K562 (cell line): ENCODE data around the gene CTSZ. TPM values are rescaled to one million over a fixed set of nuclear protein-coding genes. Genes with fewer than 3 reads are reported as not detected.

Experiments used
- ATAC-seq: fragments of 200-7000 bp; cut with Tn5 transposase; 3 replicates; pipeline ENCODE4 v1.9.1; 2020; ENCODE audit warnings: moderate library complexity
- BruUV-seq: library from RNA; stranded (reverse); fragments of 400-500 nt; replicated peaks from 2 replicates; lab custom pipeline; 2021; lab: Mats Ljungman, UMichigan
- CTCF ChIA-PET: fragments of 300-600 bp; formaldehyde crosslinking; extraction: SDS; loops from one replicate; lab custom pipeline; 2021; ENCODE audit warnings: low intra/inter-chr PET ratio; lab: Yijun Ruan, JAX
- POLR2A ChIA-PET: fragments of 300-600, 350-650 bp; sonication (Branson Sonifier 250); formaldehyde crosslinking; extraction: SDS; loops from one replicate; lab custom pipeline; 2021; ENCODE audit warnings: antibody characterized with exemption, inconsistent platforms; lab: Yijun Ruan, JAX
- DNase-seq, 4 experiments: peaks; one replicate each; pipeline versions ENCODE4 v3.0.0 to v3.0.0-alpha.2; 2011 to 2018; ENCODE audit warnings: low spot score in 3 of 4, mixed read lengths in 3 of 4; ENCODE audit errors: extremely low read depth in 1 of 4
- FAIRE-seq: peaks from 2 replicates; lab custom pipeline; 2011; peaks lifted over from hg19 to GRCh38; lab: Jason Lieb, UNC
- H2AFZ ChIP-seq: 2 replicates; pipeline ENCODE4 v1.6.0; 2011; ENCODE audit warnings: low read depth, low read length, control low read depth, inconsistent platforms
- H3K27ac ChIP-seq: fragments of 200-600 bp; 3 replicates; pipeline ENCODE4 v1.8.0; 2011; ENCODE audit warnings: low read depth, mild to moderate bottlenecking, control low read depth, inconsistent platforms, low read length, moderate library complexity, mixed read lengths; ENCODE audit errors: extremely low read depth
- H3K27me3 ChIP-seq, 2 experiments: fragments of 300-600 bp in 1 of 2; 2 replicates in 1 of 2; 3 replicates in 1 of 2; pipeline versions ENCODE4 v1.6.0 to v1.8.0; 2011; ENCODE audit warnings: inconsistent platforms in 2 of 2, low read length in 2 of 2, mild to moderate bottlenecking in 1 of 2, mixed read lengths in 1 of 2, moderate library complexity in 1 of 2; ENCODE audit not compliant: control insufficient read depth in 2 of 2, insufficient read depth in 2 of 2
- H3K36me3 ChIP-seq: fragments of 300-600 bp; 3 replicates; pipeline ENCODE4 v1.8.0; 2011; ENCODE audit warnings: mild to moderate bottlenecking, low read length, inconsistent platforms; ENCODE audit not compliant: control insufficient read depth, insufficient read depth
- H3K4me1 ChIP-seq, 2 experiments: fragments of 200-600 bp in 1 of 2; replicated peaks in 1 of 2; 2 replicates in 1 of 2; 3 replicates in 1 of 2; pipeline versions ENCODE4 v1.5.1 to v1.8.0; 2011; ENCODE audit warnings: inconsistent platforms in 2 of 2, low read length in 2 of 2, mild to moderate bottlenecking in 1 of 2, mixed read lengths in 1 of 2, moderate library complexity in 1 of 2; ENCODE audit not compliant: control insufficient read depth in 2 of 2, insufficient read depth in 2 of 2
- H3K4me2 ChIP-seq: 2 replicates; pipeline ENCODE4 v1.6.1; 2011; ENCODE audit warnings: low read length, control low read depth, inconsistent platforms, mixed read lengths; ENCODE audit not compliant: insufficient read depth
- H3K4me3 ChIP-seq: fragments of 200-600 bp; sonication (generic), shearing (Covaris generic); 2 replicates; pipeline ENCODE4 v1.5.1; 2016; ENCODE audit warnings: control low read depth, inconsistent platforms
- H3K79me2 ChIP-seq: fragments of 200-600 bp; 3 replicates; pipeline ENCODE4 v1.8.0; 2011; ENCODE audit warnings: low read length, inconsistent platforms; ENCODE audit not compliant: control insufficient read depth, insufficient read depth
- H3K9ac ChIP-seq, 2 experiments: 2 replicates each; pipeline versions ENCODE4 v1.6.0 to v1.6.1; 2011; ENCODE audit warnings: low read depth in 2 of 2, low read length in 2 of 2, control low read depth in 1 of 2, inconsistent platforms in 1 of 2, mild to moderate bottlenecking in 1 of 2, mixed read lengths in 1 of 2; ENCODE audit not compliant: insufficient read depth in 1 of 2
- H3K9me1 ChIP-seq: one replicate; pipeline ENCODE4 v1.6.0; 2011; ENCODE audit warnings: inconsistent platforms, mild to moderate bottlenecking, low read length, moderate library complexity; ENCODE audit not compliant: control insufficient read depth, insufficient read depth
- H3K9me3 ChIP-seq: replicated peaks from 2 replicates; pipeline ENCODE4 v1.5.1; 2011; ENCODE audit warnings: low read depth, low read length, inconsistent platforms; ENCODE audit not compliant: control insufficient read depth, insufficient read depth
- H4K20me1 ChIP-seq: replicated peaks from 2 replicates; pipeline ENCODE4 v1.6.1; 2011; ENCODE audit warnings: low read length, inconsistent platforms, mixed read lengths; ENCODE audit not compliant: control insufficient read depth, insufficient read depth
- CBFA2T2 ChIP-seq: fragments of 450-650 bp; conservative IDR thresholded peaks from 2 replicates; pipeline ENCODE4 v1.6.1; 2017; ENCODE audit warnings: mild to moderate bottlenecking
- CC2D1A ChIP-seq: fragments of 450-650 bp; IDR thresholded peaks from 2 replicates; pipeline ENCODE4 v1.6.1; 2017; ENCODE audit warnings: mild to moderate bottlenecking
- E4F1 ChIP-seq: fragments of 250-450 bp; sonication (Bioruptor Pico); IDR thresholded peaks from 2 replicates; pipeline ENCODE4 v1.5.0; 2021; ENCODE audit warnings: mild to moderate bottlenecking, borderline replicate concordance
- EGR1 ChIP-seq: fragments of 450-650 bp; conservative IDR thresholded peaks from 2 replicates; pipeline ENCODE4 v1.6.1; 2017; ENCODE audit warnings: mild to moderate bottlenecking
- PURB ChIP-seq: sonication (generic); formaldehyde crosslinking; IDR thresholded peaks from 2 replicates; pipeline ENCODE4 v1.9.0; 2021; ENCODE audit warnings: low read depth, mild to moderate bottlenecking, missing genetic modification reagents
- SAFB2 ChIP-seq: fragments of 200-400 bp; formaldehyde crosslinking; IDR thresholded peaks from 2 replicates; pipeline ENCODE4 v1.6.1; 2018; ENCODE audit warnings: borderline replicate concordance, low read length, low read depth, moderate library complexity; ENCODE audit not compliant: severe bottlenecking
- TAL1 ChIP-seq: fragments of 450-650 bp; IDR thresholded peaks from 2 replicates; pipeline ENCODE4 v1.6.1; 2016; ENCODE audit warnings: mild to moderate bottlenecking
- THRA ChIP-seq: fragments of 450-650 bp; IDR thresholded peaks from 2 replicates; pipeline ENCODE4 v1.6.1; 2017; ENCODE audit warnings: mild to moderate bottlenecking, moderate library complexity
- TRIM24 ChIP-seq, 2 experiments: fragments of 450-650 bp; IDR thresholded peaks; 2 replicates each; pipeline ENCODE4 v1.6.1; 2016
- ZNF592 ChIP-seq: fragments of 450-650 bp; IDR thresholded peaks from 2 replicates; pipeline ENCODE4 v1.6.1; 2017; ENCODE audit warnings: antibody characterized with exemption, mild to moderate bottlenecking
- ZNF655 ChIP-seq: fragments of 250-450 bp; sonication (Bioruptor Pico); IDR thresholded peaks from 2 replicates; pipeline ENCODE4 v1.5.0; 2021
- WGBS: fragments of 100-300 bp; shearing (Covaris generic); methylation state at CpG from one replicate; pipeline ENCODE4 v1.1.6; 2016; ENCODE audit warnings: low coverage, mixed read lengths; ENCODE audit not compliant: insufficient coverage; ENCODE audit errors: missing lambda C conversion rate; 5-methylcytosine and 5-hydroxymethylcytosine counted together
- in situ Hi-C: fragments of 300-500 bp; cut with MboI; formaldehyde crosslinking; loops from 4 replicates; pipeline ENCODE4 v1.15.0; 2018; ENCODE audit warnings: inconsistent platforms, mixed read lengths
- intact Hi-C: fragments of 100-400 bp; cut with micrococcal nuclease; formaldehyde crosslinking; loops from 2 replicates; pipeline ENCODE4 v1.14.2; 2022
- polyA plus RNA-seq, 8 experiments: library from polyadenylated mRNA; depleted of rRNA in 4 of 8; stranded (reverse) in 5 of 8; unstranded in 3 of 8; fragments of >200 nt; fragmentation: Nextera tagmentation in 2 of 8; fragmentation: Illumina TruSeq in 1 of 8; extraction: Ambion mirVana in 2 of 8; extraction: Trizol in 1 of 8; gene quantifications; 2 replicates each; pipeline versions ENCODE4 v1.2.1 to v1.2.3, GENCODE V29; 2011 to 2014; ENCODE audit warnings: inconsistent platforms in 1 of 8, missing spikeins in 1 of 8
- total RNA-seq, 7 experiments: library from RNA; depleted of rRNA in 6 of 7; stranded (reverse); fragments of >200 nt in 6 of 7; fragmentation: Illumina TruSeq in 2 of 7; extraction: Trizol in 2 of 7; gene quantifications; 2 replicates each; pipeline versions ENCODE4 v1.2.1 to v1.2.3, GENCODE V29; 2011 to 2021; ENCODE audit warnings: low replicate concordance in 1 of 7

The CTSZ gene
- total and polyA plus RNA-seq, 9 of the 15 experiments (the other 6 are each of a cell fraction or from before 2014, with no cell fraction given), result 1.6 to 143 (median 82.8) TPM

GRCh38 chr20:59040667-59041066 lies 33.6 kb upstream of the CTSZ start:
- ChIA-PET CTCF (no interaction called here), POLR2A (interaction anchor here (0.9 to 4.5 kb wide), 3 partner anchors 8 to 144 kb away, joined by 3 to 28 read pairs (median 4); partner anchors contain the start of genes ATP5F1E and TUBB1)
- FAIRE-seq (no peak), DNase-seq (no peak), ATAC-seq (no peak)
- no peaks in the 10 kb centered on the region for H3K9me3 ChIP-seq
- H3K36me3 ChIP-seq, result peaks cover 54% of the 10 kb centered on the region
- peak overlapping the region; percentile 88 to 89; a peak in 3 of 4 replicates for H3K9ac ChIP-seq
- BruUV-seq, result no TSS peak
- no peak overlapping the region; the same call in 2 of the 3 replicates for H3K27ac ChIP-seq
- peaks cover 5% of the 10 kb centered on the region for H4K20me1 ChIP-seq
- 33% methylated on average over 5 of the region's 5 CpGs for WGBS
- in situ Hi-C loops, result no loop called here
- H3K9me1 ChIP-seq, result peaks cover 4% of the 10 kb centered on the region
- H3K79me2 ChIP-seq, result peaks cover 69% of the 10 kb centered on the region
- H3K27me3 ChIP-seq, result no peaks in the 10 kb centered on the region
- peak overlapping the region; percentile 98 for H3K4me2 ChIP-seq
- H3K4me3 ChIP-seq, result peak overlapping the region; percentile 69; the same call in 1 of the 2 replicates
- intact Hi-C loops, result no loop called here
- H3K4me1 ChIP-seq, result peaks cover 12 to 21% of the 10 kb centered on the region in 2 experiments; a peak in 4 of 5 replicates
- no peak overlapping the region for H2AFZ ChIP-seq
- TF ChIP-seq ZNF592 (no peak), E4F1 (CRISPR knock-in tag) (no peak), ZNF655 (CRISPR knock-in tag) (no peak), THRA (no peak), TAL1 (no peak), PURB (no peak), EGR1 (no peak), CBFA2T2 (no peak), SAFB2 (no peak), TRIM24 (IDR thresholded peaks at IDR 0.05) (no peak), CC2D1A (no peak)
